ENCODE results near the gene F3. TPM values are rescaled to one million over a fixed set of nuclear protein-coding genes. Genes with fewer than 3 reads are reported as not detected.

Gene F3
- total and polyA plus RNA-seq, 2 of the 13 experiments (the other 11 are each of a cell fraction or from before 2014, with no cell fraction given): 5.8 to 9.0 TPM

- no peak for TF ChIP-seq NFAT5 (CRISPR knock-in tag; IDR thresholded peaks at IDR 0.05)
- no peak for TF ChIP-seq ZNF292 (CRISPR knock-in tag; IDR thresholded peaks at IDR 0.05; ENCODE audit: borderline replicate concordance, low read depth)
- TF ChIP-seq YY1 (IDR thresholded peaks at IDR 0.05; ENCODE audit: insufficient read depth, insufficient replicate concordance, low read depth, low read length): no peak
- no peak for TF ChIP-seq TP53 (CRISPR knock-in tag; conservative IDR thresholded peaks at IDR 0.05)
- TF ChIP-seq MBNL3 (CRISPR knock-in tag; conservative IDR thresholded peaks at IDR 0.05): no peak
- TF ChIP-seq TRAFD1 (CRISPR knock-in tag; IDR thresholded peaks at IDR 0.05; ENCODE audit: borderline replicate concordance): no peak
- TF ChIP-seq ZNF34 (CRISPR knock-in tag; IDR thresholded peaks at IDR 0.05; ENCODE audit: borderline replicate concordance): no peak
- TF ChIP-seq ZNF850 (CRISPR knock-in tag; conservative IDR thresholded peaks at IDR 0.05): no peak
Measured at GRCh38 chr1:94486990-94487389, 54.6 kb downstream of the F3 start (continued).
